Measurements from ENCODE around the gene GATAD2B.

The GATAD2B gene

DNA sequence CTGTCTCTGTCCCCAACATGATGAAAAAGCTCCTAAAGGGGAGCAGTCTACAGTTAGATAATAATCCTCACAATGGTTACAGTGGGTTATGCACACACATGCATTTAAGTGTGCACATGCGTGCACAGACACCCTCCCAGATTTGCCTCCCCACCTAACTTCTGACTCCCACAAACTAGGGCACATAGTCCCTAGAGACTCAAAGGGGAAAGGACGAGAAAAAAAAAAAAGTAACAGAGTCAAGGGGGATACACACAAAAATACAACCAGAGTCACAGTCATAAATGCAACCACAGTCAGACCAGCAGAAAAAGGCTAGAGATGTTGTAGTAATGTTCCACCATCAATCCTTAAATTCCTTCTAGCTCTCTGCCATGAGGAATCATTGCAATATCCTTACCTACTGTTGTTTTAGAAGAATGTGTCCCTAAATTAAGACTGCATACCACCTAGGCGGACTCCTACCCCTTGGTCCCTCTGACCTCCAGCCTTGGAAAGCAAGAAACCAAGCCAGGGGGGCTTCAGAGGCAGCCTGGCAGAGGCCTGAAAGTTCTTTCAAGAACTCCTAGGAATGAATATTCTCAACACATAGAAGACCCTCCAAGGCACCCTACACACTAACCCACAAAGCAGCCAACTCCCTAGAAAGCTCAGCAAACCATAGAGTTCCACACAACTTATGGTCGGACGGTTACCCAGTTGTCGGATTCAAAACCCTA, 34.4 kb upstream of the GATAD2B start:
- ChIA-PET POLR2A (interaction anchor here (1.7 kb wide), 1 partner anchor 11 kb away, joined by 6 read pairs; the partner anchor contains the start of gene DENND4B), CTCF (interaction anchor here (1.2 to 2.9 kb wide), 5 partner anchors 10 to 30 kb away, joined by 3 to 33 read pairs (median 3); partner anchors contain the start of genes CREB3L4 and DENND4B)
- no peak for TF ChIP-seq CTCF (IDR thresholded peaks at IDR 0.05; ENCODE audit: control extremely low read depth, extremely low read depth, low read depth, missing control alignments)
- DNase-seq (ENCODE audit: extremely low spot score) = no peak

DNA sequence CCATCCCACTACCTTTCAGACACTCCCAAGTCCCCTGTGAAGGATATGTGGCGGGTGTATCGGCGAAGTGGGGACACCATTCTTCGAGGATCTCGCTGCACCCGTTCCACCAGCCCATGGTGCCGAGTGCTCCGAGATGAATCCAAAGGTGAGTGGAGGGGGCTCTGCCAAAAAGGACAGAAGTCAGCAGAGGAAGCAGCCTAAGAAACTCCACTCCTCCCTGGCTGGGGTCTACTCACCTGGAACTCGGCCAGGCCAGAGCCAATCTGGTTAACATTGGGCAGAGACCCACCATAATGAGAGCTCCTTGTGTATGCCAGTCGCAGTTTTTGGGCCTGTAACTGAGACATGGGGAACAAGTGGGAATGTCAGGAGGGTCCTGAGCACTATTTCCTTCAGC, 32.1 kb upstream of the GATAD2B start:
- CTCF ChIA-PET = interaction anchor here (1.1 to 1.7 kb wide), 3 partner anchors 9 to 31 kb away, joined by 3 to 6 read pairs (median 4); partner anchors contain the start of genes RAB13 and SLC39A1
- no peak for DNase-seq (ENCODE audit: extremely low spot score)
- no peak for TF ChIP-seq CTCF (IDR thresholded peaks at IDR 0.05; ENCODE audit: control extremely low read depth, extremely low read depth, low read depth, missing control alignments)
- POLR2A ChIA-PET = interaction anchor here (1.2 kb wide), 1 partner anchor 9 kb away, joined by 3 read pairs; no protein-coding TSS in a partner anchor

DNA sequence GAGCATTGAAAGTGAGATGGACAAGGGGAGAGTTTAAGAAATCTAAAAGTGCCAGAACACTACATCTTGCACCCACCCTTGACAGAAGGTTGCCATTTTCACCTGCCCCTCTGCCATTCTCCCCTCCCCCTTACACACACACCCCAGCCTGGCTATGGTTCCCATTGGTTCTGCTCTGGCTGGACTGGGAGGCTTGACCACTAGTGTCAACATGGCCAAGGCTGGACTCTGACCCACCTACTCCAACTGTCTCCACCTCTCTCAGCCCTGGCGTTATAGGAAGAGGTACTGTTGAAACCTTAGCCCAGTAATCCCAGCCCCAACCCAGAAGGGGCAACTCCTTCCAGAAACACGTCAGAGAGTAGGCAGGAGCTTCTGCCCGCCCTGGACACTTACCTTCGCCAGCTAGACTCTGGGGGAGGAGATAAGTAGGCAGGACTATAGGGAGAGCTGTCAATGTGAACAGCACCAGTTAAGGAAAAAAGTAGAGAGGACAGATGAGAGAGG, 31.1 kb upstream of the GATAD2B start:
- ChIA-PET CTCF (interaction anchor here (0.9 to 1.7 kb wide), 6 partner anchors 8 to 33 kb away, joined by 3 to 6 read pairs (median 4); partner anchors contain the start of genes CREB3L4, RAB13 and SLC39A1), POLR2A (interaction anchor here (1.1 kb wide), 1 partner anchor 9 kb away, joined by 5 read pairs; the partner anchor contains the start of gene SLC39A1)
- no peak for TF ChIP-seq CTCF (IDR thresholded peaks at IDR 0.05; ENCODE audit: control extremely low read depth, extremely low read depth, low read depth, missing control alignments)
- no peak for DNase-seq (ENCODE audit: extremely low spot score)

DNA sequence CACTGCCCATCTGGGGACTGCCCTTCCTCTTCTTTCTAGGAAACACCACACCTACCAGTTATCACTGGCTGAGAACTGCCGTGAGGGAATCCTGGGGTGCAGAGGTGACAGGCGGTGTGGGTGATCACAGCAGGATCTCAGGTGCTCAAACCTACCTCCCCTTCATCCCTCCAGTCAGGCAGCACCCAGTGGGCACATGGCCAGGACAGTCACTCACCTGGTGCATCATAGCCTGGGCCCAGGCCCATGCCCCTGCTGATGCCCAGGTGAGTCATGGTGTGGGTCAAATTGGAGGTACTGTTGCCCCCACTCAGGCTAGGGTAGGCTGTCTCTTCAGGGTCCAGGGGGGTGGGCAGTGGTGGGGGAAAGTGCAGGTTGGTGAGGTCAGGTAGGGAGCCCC, 29.0 kb upstream of the GATAD2B start:
- no peak for TF ChIP-seq CTCF (IDR thresholded peaks at IDR 0.05; ENCODE audit: control extremely low read depth, extremely low read depth, low read depth, missing control alignments)
- DNase-seq (ENCODE audit: extremely low spot score) = no peak
- CTCF ChIA-PET = no interaction called here
- POLR2A ChIA-PET = no interaction called here

DNA sequence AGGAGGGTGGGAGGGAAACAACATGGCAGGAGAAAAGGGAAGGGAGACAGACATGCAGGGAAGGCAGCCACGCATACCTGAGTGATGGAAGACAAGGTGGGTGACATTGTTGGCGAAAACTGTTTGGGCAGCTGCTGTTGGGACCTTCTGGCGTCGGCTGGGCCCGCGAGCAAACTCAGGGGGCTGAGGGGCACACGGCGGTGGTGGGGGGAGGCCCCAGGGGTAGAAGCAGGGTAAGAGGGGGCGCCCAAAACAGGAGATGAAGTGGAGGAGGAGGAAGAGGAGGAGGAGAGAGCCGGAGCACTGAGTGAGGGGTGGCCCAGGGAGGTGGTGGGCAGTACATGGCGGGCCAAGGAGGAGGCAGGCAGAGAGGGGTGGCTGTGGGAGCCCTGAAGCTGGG, 28.4 kb upstream of the GATAD2B start:
- TF ChIP-seq CTCF (IDR thresholded peaks at IDR 0.05; ENCODE audit: control extremely low read depth, extremely low read depth, low read depth, missing control alignments) = no peak
- POLR2A ChIA-PET = no interaction called here

GRCh38 chr1:153946622-153947241, 24.0 kb upstream of the GATAD2B start, which contains the start of gene DENND4B:
Gene DENND4B (minus strand): TSS chr1:153946718. CDS start chr1:153944374, 2,344 bp downstream.
- DNase-seq (ENCODE audit: extremely low spot score) = peak; percentile 91
- CTCF ChIA-PET = interaction anchor here (0.7 to 9.0 kb wide), 30 partner anchors 9 to 216 kb away, joined by 3 to 108 read pairs (median 4); partner anchors contain the start of genes CREB3L4, CRTC2, GATAD2B and JTB
- TF ChIP-seq CTCF (IDR thresholded peaks at IDR 0.05; ENCODE audit: control extremely low read depth, extremely low read depth, low read depth, missing control alignments) = peak; percentile 96
- POLR2A ChIA-PET = interaction anchor here (0.6 to 3.7 kb wide), 13 partner anchors 8 to 224 kb away, joined by 3 to 16 read pairs (median 4); partner anchors contain the start of genes CRTC2, GATAD2B and JTB

More for the DNA sequence above, 28.4 kb upstream of the GATAD2B start:
- CTCF ChIA-PET = no interaction called here
- DNase-seq (ENCODE audit: extremely low spot score) = no peak
